ENCODE results near the gene CRIP2.

- TF ChIP-seq CTCF (IDR thresholded peaks at IDR 0.05; ENCODE audit: insufficient read depth, low read depth, low read length), result no peak
- TF ChIP-seq EZH2 (IDR thresholded peaks at IDR 0.05; ENCODE audit: insufficient read depth, low read length), result no peak
These were observed at the start of gene CRIP2 for GRCh38 chr14:105474483-105475268.
